T-helper 2 cell treated with Interferon-gamma antibody and Interleukin-4, amounts not matched to agents 100 ng/mL and 5 ng/mL, for 36 hours (primary cell): ENCODE data around the gene ARHGAP40. TPM values are rescaled to one million over a fixed set of nuclear protein-coding genes. Genes with fewer than 3 reads are reported as not detected.

Experiments
- intact Hi-C: fragments of 100-400 bp; cut with micrococcal nuclease; formaldehyde crosslinking; loops from one replicate; pipeline ENCODE4 v1.15.1; 2023
- total RNA-seq: library from RNA; stranded (reverse); gene quantifications from 2 replicates; pipeline ENCODE4 v1.2.3, GENCODE V29; 2022

The ARHGAP40 gene
- total RNA-seq, 1 donor from 2014 or later: not detected

DNA sequence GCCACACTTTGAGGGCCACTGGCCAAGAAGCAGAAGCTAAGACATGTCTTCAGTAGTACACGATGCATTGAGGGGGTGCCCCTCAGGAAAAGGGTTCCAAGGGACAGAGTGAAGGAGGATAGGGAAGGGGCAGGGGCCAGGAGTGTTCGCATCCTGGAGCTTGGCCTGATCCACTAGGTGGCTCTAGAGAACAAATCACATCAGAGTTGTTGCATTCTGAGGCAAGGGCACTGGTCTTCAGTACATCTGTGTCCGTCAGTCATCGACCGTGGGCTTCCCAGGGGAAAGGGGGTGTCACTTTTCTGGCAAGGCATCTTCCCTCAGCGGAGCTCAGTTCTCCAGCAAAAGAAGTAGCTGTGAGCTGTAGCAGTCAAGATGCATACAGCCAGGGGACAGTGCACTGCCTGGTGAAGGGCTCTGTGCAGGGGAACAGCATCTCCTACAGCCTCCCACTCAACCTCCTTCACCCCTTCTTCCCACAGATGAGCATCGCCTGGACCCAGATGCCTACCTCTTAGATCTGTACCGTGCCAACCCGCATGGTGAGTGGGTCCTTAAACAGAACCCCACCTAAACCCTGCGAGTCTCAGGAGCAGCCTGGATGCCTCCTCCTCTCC is 47.8 kb downstream of the ARHGAP40 start:
- intact Hi-C loops: no loop called here

DNA sequence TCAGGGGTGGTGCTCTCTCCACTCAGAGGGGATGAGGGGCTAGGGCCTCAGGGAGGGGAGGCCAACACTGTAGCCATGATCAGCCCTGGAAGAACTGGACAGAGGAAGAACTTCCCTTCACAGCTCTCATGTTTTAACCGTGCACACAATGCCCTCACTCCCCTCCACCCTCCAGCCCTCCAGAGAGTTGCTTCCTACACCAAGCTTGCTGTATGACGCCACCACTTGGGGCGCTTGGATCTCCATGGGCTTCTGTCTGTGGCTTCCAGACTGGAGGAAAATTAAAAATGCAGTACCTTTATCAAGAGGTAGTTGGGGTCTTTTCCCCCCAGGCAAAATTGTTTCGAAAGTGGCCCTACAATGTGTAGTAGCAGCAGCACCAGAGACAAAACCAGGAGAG is 48.4 kb downstream of the ARHGAP40 start:
- intact Hi-C loops: no loop called here

DNA sequence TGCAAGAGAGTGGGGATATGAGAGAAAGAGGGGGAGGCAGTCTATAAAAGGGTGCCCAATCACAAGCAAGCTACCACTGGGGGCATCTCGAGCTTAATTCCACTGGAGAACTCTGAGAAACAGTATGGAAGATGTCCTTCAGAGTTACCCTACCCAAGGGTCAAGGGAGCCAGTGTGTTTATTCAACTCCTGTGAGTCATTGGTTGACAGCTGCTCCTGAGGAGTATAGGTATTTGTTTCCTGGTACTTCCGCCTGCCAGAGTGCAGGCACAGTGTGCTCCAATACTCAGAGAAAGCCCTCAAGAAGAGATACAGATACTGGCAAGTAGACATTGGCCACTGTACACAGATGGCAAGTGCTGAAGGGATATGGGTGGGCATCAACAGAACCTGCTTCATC is 49.5 kb downstream of the ARHGAP40 start:
- intact Hi-C loops: no loop called here

DNA sequence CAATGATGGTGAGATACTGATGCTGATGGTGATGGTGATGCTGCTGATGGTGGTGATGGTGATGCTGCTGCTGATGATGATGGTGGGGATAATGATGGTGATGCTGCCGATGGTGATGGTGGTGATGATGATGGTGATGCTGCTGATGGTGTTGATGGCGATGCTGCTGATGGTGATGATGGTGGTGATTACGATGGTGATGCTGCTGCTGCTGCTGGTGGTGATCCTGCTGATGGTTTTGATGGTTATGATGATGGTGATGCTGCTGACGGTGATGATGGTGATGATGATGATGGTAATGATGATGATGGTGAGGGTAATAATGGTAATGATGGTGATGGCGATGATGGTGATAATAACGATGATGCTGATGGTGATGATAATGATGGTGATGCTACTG is 50.0 kb downstream of the ARHGAP40 start:
- intact Hi-C loops: no loop called here

DNA sequence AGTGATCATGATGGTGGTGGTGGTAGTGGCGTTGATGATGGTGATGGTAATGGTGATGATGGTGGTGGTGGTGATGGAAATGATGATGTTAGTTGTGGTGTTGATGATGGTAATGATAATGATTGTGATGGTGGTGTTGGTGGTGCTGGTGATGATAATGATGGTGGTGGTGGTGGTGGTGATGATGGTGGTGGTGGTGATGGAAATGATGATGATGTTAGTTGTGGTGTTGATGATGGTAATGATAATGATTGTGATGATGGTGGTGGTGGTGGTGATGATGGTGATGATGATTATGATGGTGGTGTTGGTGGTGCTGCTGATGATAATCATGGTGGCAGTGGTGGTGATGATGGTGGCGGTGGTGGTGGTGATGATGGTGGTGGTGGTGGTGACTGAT is 51.4 kb downstream of the ARHGAP40 start:
- intact Hi-C loops: no loop called here

DNA sequence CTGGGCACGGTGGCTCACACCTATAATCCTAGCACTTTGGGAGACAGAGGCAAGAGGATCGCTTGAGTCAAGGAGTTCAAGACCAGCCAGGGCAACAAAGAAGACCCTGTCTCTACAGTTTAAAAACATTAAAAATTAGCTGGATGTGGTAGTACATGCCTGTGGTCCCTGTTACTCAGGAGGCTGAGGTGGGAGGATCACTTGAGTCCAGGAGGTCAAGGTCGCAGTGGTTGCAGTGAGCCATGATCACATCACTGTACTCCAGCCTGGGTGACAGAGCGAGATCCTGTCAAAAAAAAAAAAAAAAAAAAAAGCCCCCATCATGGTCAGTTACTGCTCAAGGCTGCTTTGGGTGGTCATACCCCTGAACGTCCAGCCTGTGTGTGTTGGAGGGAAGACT is 55.8 kb downstream of the ARHGAP40 start:
- intact Hi-C loops: no loop called here

DNA sequence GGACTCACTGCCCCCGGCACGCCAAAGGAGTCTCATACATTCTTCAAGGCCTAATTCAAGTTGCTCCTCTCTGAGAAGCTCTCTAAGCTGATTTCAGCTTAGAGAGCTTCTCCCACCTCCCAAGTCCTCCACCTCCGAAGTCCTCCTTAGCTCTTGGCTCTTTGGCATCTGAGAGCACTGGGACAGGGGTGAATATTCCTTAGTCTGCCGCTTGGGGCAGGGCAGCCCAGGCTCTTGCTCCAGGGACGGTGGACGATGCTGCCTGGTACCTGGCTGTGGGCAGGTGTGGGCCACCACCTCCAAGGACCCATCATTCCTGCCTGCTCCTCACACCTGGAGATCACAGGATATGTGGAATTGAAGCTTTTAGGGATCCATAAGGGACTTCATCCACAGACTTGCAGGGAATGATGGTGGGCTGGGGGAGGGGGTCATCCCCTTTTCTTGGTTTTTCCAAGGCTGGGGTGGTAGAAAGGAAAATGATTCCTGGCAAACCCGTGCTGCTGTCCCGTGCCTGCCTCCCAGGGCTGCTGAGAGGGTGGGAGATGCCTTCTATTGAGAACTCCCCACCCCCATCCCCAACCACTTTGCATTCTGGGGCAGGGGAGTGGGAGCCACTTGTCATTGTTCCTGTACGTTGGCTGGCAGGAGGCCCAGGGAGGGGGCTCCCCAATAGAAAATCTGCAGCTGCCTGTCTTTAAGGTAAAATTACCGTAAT is 57.4 kb downstream of the ARHGAP40 start:
- intact Hi-C loops: no loop called here

DNA sequence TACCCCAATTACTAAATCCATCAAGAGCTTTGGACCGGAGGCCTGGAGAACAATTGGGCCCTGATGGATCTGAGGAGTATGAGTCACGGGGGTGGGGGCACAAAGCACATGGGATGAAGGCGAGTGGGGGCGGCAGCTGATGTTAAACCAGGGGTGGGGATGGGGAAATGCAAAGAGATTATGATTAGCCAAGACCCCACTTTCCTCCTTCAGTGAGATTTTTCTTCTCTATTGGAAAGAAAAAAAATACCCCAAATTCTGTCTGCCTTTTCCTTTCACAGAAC is 57.9 kb downstream of the ARHGAP40 start:
- intact Hi-C loops: no loop called here

DNA sequence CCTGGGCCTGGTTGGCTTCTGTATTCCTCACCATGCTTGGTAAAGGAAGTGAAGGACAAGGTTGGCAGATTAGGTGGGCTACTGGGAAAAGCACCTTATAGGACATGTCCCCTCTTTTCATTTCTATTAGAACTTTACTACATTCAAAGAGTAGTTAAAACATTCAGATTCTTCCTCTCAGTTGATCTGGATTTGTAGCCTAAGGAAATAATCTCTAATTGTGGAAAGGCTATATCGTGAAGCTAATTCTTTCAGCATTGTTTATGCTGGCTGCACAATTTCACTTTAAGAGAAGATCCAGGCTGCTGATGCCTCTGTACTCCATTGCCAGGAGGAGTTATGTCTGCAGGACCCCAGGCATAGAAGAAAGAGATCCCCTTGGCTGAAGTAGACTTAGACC is 58.8 kb downstream of the ARHGAP40 start:
- intact Hi-C loops: no loop called here

DNA sequence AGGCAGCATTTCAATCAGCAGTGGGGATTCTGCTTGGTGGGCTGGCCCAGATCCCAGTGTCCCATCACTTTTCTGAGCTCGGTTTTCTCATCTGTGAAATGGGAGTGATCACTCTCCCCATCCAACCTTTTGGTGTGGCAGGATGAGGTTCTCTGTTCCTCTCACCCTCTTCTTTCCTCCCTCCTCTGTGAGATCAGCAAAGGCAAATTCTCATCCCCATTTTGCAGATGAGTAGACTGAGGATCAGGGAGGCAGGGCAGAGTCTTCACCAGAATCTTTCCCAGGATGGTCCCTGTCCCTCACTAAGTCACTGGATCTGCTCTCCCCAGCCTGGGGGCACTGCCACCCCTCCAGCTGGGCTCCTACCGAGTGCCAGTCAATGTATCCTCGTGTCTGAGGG is 62.1 kb downstream of the ARHGAP40 start:
- intact Hi-C loops: no loop called here

DNA sequence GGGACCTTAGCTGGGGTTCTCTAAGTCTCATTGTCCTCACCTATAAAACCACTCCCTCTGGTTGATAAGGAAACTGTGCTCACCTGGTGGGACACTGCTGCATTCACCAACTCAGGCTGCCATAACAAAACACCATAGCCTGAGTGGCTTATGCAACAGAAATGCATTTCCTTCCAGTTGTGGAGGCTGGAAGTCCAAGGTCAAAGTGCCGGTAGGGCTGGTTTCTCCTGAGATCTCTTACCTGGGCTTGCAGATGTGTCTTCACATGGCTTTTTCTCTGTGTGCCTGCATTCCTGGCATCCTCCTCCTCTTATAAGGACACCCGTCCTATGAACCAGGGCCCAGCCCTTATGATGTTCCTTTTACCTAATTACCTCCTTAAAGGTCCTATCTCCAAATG is 62.7 kb downstream of the ARHGAP40 start:
- intact Hi-C loops: no loop called here

DNA sequence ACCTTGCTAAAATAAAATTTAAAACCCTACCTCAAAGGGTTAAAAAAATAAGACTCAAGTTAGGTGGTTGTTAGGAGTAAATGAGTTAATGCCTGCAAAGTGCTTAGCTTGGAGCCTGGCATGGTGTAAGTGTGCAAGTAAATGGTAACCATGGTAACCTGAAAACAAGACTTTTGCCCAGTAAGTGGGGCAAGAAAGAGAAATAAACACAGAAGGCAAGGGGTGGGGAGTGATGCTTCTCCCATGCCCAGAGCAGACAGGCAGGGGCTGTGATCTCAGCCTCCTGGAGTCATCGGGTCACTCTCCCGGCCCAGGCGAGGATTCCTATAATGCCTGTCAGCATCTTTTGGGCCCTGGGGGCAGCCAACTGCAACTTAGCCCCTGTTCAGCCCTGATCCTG is 63.5 kb downstream of the ARHGAP40 start:
- intact Hi-C loops: no loop called here

DNA sequence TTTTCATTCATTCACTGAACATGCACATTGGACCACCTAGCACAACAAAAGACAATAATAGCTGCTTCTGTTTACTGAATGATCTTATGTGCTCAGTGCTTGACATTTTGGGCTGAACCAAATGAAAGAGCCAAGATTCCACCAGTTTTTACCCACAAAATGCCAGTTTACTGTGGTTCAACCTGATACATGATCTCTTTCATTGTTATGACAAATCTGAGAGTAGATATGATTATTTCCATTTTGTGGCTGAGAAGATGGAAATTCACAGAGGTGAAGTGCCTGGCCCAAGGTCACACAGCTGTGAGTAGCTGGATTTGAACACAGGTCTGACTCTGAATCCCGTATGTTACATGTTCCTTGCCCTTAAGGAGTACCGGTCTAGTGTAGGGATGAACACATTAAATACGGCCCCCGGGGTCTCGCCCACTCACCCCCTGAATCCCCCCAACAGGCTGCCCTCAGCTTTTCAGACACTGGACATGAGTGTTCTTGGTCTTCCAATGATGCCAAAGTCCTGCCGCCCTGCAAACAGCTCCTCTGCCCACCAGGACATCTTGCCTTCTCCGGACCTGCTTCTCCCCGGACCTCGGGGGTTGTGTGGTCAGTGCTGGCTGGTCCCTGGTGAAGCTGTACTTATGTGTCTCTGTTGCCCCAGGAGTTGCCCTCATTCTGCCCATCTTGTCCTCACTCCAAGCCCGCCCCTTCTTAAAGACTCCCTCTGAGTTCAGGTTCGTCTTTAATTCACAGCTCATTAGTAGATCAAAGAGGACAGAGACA is 64.1 kb downstream of the ARHGAP40 start:
- intact Hi-C loops: no loop called here

DNA sequence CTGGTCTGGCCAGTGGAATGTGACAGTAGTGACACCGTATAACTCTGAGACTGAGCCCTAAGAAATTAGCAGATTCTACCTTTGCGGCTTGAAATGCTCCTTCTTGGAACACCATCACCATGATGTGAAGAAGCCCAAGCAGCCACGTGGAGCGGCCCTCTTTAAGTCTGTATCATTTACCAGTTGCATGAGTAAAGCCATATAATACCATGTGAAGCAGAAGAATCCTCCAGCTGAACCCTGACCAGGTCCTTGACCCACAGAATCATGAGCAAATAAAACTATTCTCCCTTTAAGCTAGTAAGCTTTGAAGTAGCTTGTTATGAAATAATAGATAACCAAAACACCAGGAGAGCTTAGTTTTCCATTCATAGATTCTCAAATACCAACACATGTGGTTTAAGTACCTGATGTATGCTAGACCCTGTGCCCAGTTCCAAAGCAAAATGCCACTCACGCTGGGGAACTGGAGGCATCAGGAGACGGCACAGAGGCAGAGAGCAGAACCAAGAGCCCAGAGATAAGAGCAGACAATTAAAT is 65.9 kb downstream of the ARHGAP40 start:
- intact Hi-C loops: no loop called here

DNA sequence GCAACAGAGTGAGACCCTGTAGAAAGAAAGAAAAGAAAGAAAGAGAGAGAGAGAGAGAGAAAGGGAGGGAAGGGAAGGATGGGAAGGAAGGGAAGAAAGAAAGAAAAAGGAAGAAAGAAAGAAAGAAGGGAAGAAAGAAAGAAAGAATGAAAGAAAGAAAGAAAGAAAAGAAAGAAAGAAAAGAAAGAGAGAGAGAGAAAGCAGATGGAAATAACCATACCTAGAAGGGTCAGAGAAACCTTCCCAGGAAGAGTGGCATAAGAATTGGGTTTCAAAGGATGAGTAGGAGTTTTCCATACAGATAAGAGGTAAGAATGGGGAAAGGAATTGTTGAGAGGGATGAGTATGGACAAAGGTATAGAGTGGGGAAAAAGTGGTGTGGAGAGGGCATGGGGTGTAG is 68.1 kb downstream of the ARHGAP40 start:
- intact Hi-C loops: no loop called here

DNA sequence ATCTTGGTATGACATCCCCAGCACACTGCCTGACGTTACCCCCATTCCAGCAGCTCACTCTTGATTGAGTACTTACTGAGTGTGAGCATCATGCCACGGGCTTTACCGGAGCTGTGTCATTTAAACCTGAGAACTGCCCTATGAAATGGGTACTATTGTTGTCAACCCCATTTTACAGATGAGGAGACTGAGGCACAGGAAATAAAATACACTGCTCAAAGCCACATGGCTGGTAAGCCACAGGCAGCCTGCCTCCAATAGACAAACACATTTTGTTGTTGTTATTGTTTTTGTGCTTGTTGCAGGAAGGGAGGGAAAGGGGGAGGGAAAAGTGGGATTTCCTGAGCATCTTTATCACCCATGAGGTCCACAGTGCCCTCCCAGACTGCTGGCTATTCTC is 69.2 kb downstream of the ARHGAP40 start:
- intact Hi-C loops: no loop called here

DNA sequence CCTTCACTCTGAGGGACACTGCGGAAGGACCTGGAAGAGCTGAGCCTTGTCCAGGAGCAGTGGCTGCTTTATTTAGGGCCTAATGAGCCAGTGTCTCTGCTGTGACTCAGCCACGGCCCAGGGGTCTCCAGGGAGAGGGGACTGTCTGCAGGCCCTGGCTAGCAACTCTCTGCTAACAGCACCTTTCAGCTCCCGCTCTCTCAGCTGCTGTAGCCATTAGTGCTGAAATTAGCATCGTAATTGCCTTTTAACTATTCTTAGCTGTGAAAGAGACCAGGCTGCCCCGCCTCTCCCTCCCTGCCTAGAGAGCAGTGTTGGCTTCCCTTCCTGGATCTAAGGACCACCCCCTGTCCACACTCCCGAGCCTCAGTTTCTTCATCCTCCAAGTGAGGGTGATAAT is 69.6 kb downstream of the ARHGAP40 start:
- intact Hi-C loops: no loop called here

DNA sequence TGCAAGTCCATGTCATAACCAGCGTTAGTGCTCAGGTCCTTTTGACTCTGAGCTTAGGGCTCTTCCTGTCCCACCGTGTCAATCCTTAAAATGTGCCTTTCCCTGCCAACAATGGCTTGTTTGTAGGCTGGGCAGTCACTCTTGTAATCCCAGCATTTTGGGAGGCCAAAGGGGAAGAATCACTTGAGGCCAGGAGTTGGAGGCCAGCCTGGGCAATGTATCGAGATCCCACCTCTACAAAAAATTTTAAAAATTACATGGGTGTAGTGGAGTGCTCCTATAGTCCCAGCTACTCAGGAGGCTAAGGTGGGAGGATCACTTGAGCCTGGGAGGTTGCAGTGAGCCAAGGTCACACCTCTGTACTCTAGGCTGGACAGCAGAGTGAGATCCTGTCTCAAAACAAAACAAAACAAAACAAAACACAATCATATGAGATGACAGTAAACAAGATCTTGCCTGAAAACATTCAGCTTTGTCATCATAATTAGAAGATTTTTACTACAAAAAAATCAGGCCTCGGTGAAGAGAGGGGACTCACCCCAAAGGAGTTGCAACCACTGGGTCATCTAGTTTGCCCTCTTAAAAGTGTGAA is 70.2 kb downstream of the ARHGAP40 start:
- intact Hi-C loops: no loop called here

DNA sequence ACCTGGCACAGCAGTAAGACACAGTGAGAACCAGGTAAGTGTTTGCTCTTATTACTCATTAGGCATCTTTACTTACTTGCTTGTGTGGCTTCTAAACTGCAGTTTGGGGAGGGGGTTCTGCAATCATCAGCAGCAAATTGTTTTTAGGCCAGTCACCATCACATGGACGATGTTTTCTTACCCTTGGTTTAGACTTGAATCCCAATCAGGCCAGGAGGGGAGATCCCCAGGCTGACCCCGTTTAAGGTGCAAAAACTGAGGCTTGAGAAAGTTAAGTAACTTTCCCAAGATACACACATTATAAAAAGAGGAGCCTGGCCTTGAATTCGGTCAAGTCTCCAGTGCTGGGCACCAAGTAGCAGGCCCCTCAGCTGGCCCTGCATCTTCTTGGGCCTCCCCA is 70.9 kb downstream of the ARHGAP40 start:
- intact Hi-C loops: no loop called here

DNA sequence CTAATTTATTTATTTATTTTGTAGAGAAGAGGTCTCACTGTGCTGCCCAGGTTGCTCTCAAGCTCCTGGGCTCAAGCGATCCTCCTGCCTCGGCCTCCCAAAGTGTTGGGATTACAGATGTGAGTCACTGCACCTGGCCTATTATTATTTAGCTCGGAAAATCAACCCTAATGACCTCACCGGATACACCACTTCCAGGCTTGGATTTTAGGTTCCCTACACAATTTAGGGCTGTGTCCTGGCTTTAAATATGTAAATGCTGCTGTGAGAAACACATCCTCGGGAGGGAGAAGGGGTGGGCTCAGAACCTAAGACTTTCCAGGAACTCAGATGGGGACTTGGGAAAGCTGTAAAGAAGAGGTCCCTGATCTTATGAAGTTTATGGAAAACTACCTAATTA is 71.7 kb downstream of the ARHGAP40 start:
- intact Hi-C loops: no loop called here

DNA sequence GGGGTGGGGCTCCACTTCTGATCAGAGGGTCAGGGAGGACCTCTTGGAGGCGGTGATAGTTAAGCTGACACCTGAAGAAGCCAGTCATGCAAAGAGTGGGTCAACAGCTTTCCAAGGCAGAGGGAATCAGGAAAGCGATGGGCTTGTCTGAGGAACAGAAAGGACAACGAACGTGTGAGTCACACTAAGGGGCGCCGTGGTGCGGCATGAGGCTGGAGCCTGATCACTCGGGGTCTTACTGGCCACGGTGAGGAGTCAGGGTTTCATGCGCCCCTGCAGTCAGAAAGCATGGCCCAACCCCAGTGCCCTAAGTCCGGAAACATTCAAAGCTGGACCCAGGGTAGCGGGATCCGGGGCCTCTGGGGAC is 72.1 kb downstream of the ARHGAP40 start:
- intact Hi-C loops: loop anchor here (1.0 kb wide), 1 partner anchor 75 kb away; the partner anchor contains the start of gene ACTR5
